Tibial artery (tissue), 4 donors: ENCODE results near the gene CNGB1.
A peak's percentile ranks its signal among the peaks of the same experiment; 100 is the strongest.
"Not testable (repeated sequence)": the region's sequence is repeated elsewhere in the genome, so short reads cannot be mapped to it uniquely, and the experiment has no call there.

Source experiments
- DNase-seq, 2 donors: peaks; one replicate each; pipeline ENCODE4 v3.0.0-alpha.2; 2019
- H3K27ac ChIP-seq, 2 donors: fragments of 200-600 bp; sonication (generic) in 1 of 2; 1 replicate in 1 of 2; 2 replicates in 1 of 2; pipeline ENCODE4 v1.5.1; 2018 to 2019; ENCODE audit warnings: mild to moderate bottlenecking in 1 of 2
- H3K27me3 ChIP-seq, 2 donors: fragments of 200-600 bp; sonication (generic) in 1 of 2; one replicate each; pipeline versions ENCODE4 v1.5.1 to v1.6.0; 2016 to 2019
- H3K36me3 ChIP-seq, 3 donors: fragments of 200-600 bp; sonication (generic) in 2 of 3; one replicate each; pipeline ENCODE4 v1.5.1; 2016 to 2019; ENCODE audit warnings: mild to moderate bottlenecking in 2 of 3
- H3K4me1 ChIP-seq, 4 donors: fragments of 200-600 bp; sonication (generic) in 2 of 4; 1 replicate in 3 of 4; 2 replicates in 1 of 4; pipeline ENCODE4 v1.5.1; 2016 to 2019
- H3K4me3 ChIP-seq, 2 donors: fragments of 200-600 bp; sonication (generic) in 1 of 2; 1 replicate in 1 of 2; 2 replicates in 1 of 2; pipeline ENCODE4 v1.5.1; 2018 to 2019; ENCODE audit warnings: mild to moderate bottlenecking in 2 of 2
- H3K9me3 ChIP-seq, 3 donors: fragments of 200-600 bp; sonication (generic) in 1 of 3; one replicate each; pipeline ENCODE4 v1.5.1; 2016 to 2019
- CTCF ChIP-seq, 2 experiments: fragments of 200-600 bp in 1 of 2; fragments of 450-650 bp in 1 of 2; IDR thresholded peaks; one replicate each; pipeline ENCODE4 v1.5.1; 2017 to 2019; ENCODE audit warnings: antibody characterized with exemption in 2 of 2, mild to moderate bottlenecking in 1 of 2, moderate library complexity in 1 of 2
- intact Hi-C: fragments of 100-400 bp; cut with DNase I; formaldehyde crosslinking; loops from one replicate; pipeline ENCODE4 v1.15.0; 2023; ENCODE audit warnings: low total_unique reads

Gene CNGB1

GRCh38 chr16:58012481-58012880, 41.6 kb upstream of the CNGB1 start:
- no peak for TF ChIP-seq CTCF (IDR thresholded peaks at IDR 0.05)
- Histone ChIP-seq H3K27ac (no peak overlapping the region), H3K4me1 (no peaks in the 10 kb centered on the region), H3K4me3 (no peak overlapping the region), H3K27me3 (no peaks in the 10 kb centered on the region), H3K36me3 (peaks cover 22 to 63% (median 44%) of the 10 kb centered on the region in 3 donors), H3K9me3 (no peaks in the 10 kb centered on the region)
- DNase-seq, result no peak
- intact Hi-C loops, result no loop called here

- Histone ChIP-seq H3K9me3 (no peaks in the 10 kb centered on the region), H3K36me3 (peaks cover 22 to 55% (median 39%) of the 10 kb centered on the region in 3 donors), H3K4me1 (no peaks in the 10 kb centered on the region), H3K27me3 (no peaks in the 10 kb centered on the region), H3K4me3 (no peak overlapping the region), H3K27ac (no peak overlapping the region)
- no peak for DNase-seq
- intact Hi-C loops, result no loop called here
- no peak for TF ChIP-seq CTCF (IDR thresholded peaks at IDR 0.05)
Observed at GRCh38 chr16:58011652-58012051, 40.7 kb upstream of the CNGB1 start.

- Histone ChIP-seq H3K27me3 (no peaks in the 10 kb centered on the region), H3K4me1 (no peaks in the 10 kb centered on the region), H3K9me3 (no peaks in the 10 kb centered on the region), H3K36me3 (peaks cover 22 to 56% (median 35%) of the 10 kb centered on the region in 3 donors), H3K4me3 (no peak overlapping the region), H3K27ac (no peak overlapping the region)
- TF ChIP-seq CTCF (IDR thresholded peaks at IDR 0.05), result no peak
- intact Hi-C loops, result no loop called here
- DNase-seq, result no peak
Observed at GRCh38 chr16:58010886-58011285, 40.0 kb upstream of the CNGB1 start.

GRCh38 chr16:58009856-58010416, 39.0 kb upstream of the CNGB1 start:
- intact Hi-C loops, result no loop called here
- Histone ChIP-seq H3K36me3 (peaks cover 22 to 52% (median 35%) of the 10 kb centered on the region in 3 donors), H3K4me3 (no peak overlapping the region), H3K27me3 (no peaks in the 10 kb centered on the region), H3K27ac (no peak overlapping the region), H3K4me1 (peaks cover 2 to 3% (median 2%) of the 10 kb centered on the region in 4 donors), H3K9me3 (no peaks in the 10 kb centered on the region)
- DNase-seq, result no peak
- TF ChIP-seq CTCF (IDR thresholded peaks at IDR 0.05), result no peak

GRCh38 chr16:58004736-58005135, 33.8 kb upstream of the CNGB1 start:
- not testable (repeated sequence) for DNase-seq, H3K4me3 ChIP-seq, H3K27me3 ChIP-seq, H3K9me3 ChIP-seq
- H3K36me3 ChIP-seq, result peaks cover under 1 to 17% (median 2%) of the 10 kb centered on the region in 3 donors
- H3K4me1 ChIP-seq, result peaks cover 5 to 25% (median 16%) of the 10 kb centered on the region in 4 donors
- intact Hi-C loops, result loop anchor here (5.0 kb wide), 2 partner anchors 102 to 272 kb away; no protein-coding TSS in a partner anchor
- H3K27ac ChIP-seq, result peak overlapping the region in 1 of 2 donors; percentile 3

GRCh38 chr16:58002936-58003335, 32.0 kb upstream of the CNGB1 start:
- DNase-seq, result no peak
- Histone ChIP-seq H3K9me3 (no peaks in the 10 kb centered on the region), H3K4me3 (no peak overlapping the region), H3K36me3 (peaks cover 1 to 21% (median 1%) of the 10 kb centered on the region in 3 donors), H3K27me3 (no peaks in the 10 kb centered on the region), H3K4me1 (peaks cover 5 to 43% (median 30%) of the 10 kb centered on the region in 4 donors), H3K27ac (no peak overlapping the region)
- intact Hi-C loops, result loop anchor here (5.0 kb wide), 2 partner anchors 101 to 271 kb away; no protein-coding TSS in a partner anchor
- no peak for TF ChIP-seq CTCF (IDR thresholded peaks at IDR 0.05)
